Ascending aorta (tissue), 2 donors: Measurements from ENCODE around the gene CCDC188. TPM values are rescaled to one million over a fixed set of nuclear protein-coding genes. Genes with fewer than 3 reads are reported as not detected.

Experiments used
- DNase-seq, 2 donors: peaks; one replicate each; pipeline ENCODE4 v3.0.0-alpha.2; 2019; ENCODE audit warnings: low spot score in 2 of 2
- H3K27ac ChIP-seq, 2 donors: fragments of 200-600 bp; sonication (generic); one replicate each; pipeline ENCODE4 v1.5.1; 2016 to 2017; ENCODE audit warnings: mild to moderate bottlenecking in 1 of 2
- H3K27me3 ChIP-seq: fragments of 200-600 bp; sonication (generic); one replicate; pipeline ENCODE4 v1.5.1; 2017
- H3K36me3 ChIP-seq, 2 donors: fragments of 200-600 bp; sonication (generic); one replicate each; pipeline ENCODE4 v1.5.1; 2016
- H3K4me1 ChIP-seq, 2 donors: fragments of 200-600 bp; sonication (generic); one replicate each; pipeline ENCODE4 v1.5.1; 2016 to 2017; ENCODE audit warnings: mild to moderate bottlenecking in 1 of 2
- H3K4me3 ChIP-seq, 2 donors: fragments of 200-600 bp; sonication (generic); one replicate each; pipeline ENCODE4 v1.5.1; 2016 to 2017; ENCODE audit warnings: mild to moderate bottlenecking in 1 of 2
- H3K9me3 ChIP-seq, 2 donors: fragments of 200-600 bp; sonication (generic); one replicate each; pipeline ENCODE4 v1.5.1; 2016
- intact Hi-C: fragments of 100-400 bp; cut with DNase I; formaldehyde crosslinking; loops from one replicate; pipeline ENCODE4 v1.15.1; 2023
- total RNA-seq: library from RNA; depleted of rRNA; stranded (reverse); fragments of >200 nt; gene quantifications from one replicate; pipeline ENCODE4 v1.1.0, GENCODE V29; 2016
- TF ChIP-seq, protein P1 (sequence below), 3 experiments: fragments of 200-600 bp in 2 of 3; fragments of 450-650 bp in 1 of 3; sonication (generic) in 2 of 3; IDR thresholded peaks; one replicate each; pipeline ENCODE4 v1.5.1; 2016 to 2019; ENCODE audit warnings: antibody characterized with exemption in 3 of 3, mild to moderate bottlenecking in 1 of 3, moderate library complexity in 1 of 3

The CCDC188 gene
- total RNA-seq, 1 donor from 2014 or later: not detected

DNA sequence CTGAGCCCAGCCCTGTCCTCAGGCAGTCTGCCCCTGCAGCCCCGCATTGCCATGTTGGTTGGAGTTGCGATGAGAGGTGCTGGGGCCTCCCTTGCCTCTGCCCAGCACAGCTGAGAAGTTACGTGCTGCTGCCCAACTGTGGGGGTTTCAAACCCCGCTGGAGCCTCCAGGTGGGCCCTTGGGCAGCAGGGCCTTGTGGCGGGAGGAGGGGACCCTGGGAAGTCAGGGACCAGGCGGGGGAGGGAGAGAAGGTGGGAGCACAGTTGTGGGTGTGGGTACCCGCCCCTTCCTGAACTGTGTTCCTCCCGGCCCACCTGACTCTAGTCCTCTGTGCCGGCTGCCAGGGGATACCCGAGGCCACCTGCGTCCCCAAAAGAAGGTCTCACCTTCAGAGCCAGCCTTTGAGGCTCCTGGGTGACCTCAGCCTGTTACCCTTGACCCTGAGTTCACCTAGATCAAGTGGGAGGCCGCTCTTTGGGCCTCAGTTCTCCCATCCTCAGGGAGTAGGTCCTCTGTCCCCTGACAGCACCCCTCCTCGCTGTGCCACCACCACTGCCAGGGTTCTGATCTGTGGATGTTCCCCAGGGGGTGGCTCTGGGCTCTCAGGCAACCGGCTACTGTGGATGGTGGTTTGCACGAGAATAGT lies 7.7 kb upstream of the CCDC188 start:
- H3K4me1 ChIP-seq: no peaks in the 10 kb centered on the region
- TF ChIP-seq, protein P1, sequence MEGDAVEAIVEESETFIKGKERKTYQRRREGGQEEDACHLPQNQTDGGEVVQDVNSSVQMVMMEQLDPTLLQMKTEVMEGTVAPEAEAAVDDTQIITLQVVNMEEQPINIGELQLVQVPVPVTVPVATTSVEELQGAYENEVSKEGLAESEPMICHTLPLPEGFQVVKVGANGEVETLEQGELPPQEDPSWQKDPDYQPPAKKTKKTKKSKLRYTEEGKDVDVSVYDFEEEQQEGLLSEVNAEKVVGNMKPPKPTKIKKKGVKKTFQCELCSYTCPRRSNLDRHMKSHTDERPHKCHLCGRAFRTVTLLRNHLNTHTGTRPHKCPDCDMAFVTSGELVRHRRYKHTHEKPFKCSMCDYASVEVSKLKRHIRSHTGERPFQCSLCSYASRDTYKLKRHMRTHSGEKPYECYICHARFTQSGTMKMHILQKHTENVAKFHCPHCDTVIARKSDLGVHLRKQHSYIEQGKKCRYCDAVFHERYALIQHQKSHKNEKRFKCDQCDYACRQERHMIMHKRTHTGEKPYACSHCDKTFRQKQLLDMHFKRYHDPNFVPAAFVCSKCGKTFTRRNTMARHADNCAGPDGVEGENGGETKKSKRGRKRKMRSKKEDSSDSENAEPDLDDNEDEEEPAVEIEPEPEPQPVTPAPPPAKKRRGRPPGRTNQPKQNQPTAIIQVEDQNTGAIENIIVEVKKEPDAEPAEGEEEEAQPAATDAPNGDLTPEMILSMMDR (IDR thresholded peaks at IDR 0.05): no peak
- H3K36me3 ChIP-seq: no peaks in the 10 kb centered on the region
- H3K27me3 ChIP-seq: peaks cover 4% of the 10 kb centered on the region
- no peak for DNase-seq
- intact Hi-C loops: no loop called here
- no peak overlapping the region for H3K4me3 ChIP-seq
- no peak overlapping the region for H3K27ac ChIP-seq
- no peaks in the 10 kb centered on the region for H3K9me3 ChIP-seq

DNA sequence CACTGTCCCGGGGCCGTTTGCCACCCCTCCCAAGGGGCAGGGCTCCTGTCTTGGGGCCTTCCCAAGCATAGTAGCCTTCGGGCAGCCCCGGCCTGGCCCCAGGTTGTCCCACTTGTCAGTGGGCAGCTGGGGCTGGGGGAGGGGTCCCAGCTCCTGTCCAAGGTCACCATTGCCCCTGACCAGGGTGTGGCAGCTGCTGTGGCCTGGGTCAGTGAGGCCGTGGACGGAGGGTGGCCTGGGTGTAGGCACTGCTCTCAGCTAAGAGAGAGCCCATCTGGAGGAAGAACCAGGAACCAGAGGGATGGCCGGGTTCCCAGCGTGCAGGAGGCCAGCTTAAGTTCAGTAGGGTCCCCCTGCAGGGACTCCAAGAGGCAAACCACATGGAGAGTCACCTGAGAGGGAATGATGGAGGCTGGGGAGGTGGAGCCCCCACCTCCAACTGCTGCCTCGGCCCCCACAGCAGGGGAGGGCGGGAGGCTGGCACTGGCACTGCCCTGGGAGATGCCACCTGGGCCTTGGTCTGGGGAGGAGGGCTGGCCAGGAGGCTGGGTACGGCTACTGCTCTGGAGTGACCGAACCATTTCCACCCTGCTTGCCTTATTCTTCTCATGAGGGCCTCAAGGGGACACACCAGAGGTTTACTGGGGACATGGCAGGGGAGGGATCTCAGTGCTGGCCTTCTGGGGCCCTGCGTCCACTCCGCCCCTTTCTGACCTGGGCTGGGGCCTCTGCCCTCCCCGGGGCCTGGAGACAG lies 6.8 kb upstream of the CCDC188 start:
- intact Hi-C loops: loop anchor here (1.0 kb wide), 2 partner anchors 111 to 128 kb away; partner anchors contain the start of gene RTN4R
- no peaks in the 10 kb centered on the region for H3K9me3 ChIP-seq
- H3K36me3 ChIP-seq: no peaks in the 10 kb centered on the region
- H3K4me1 ChIP-seq: no peaks in the 10 kb centered on the region
- TF ChIP-seq, protein P1 (IDR thresholded peaks at IDR 0.05): no peak
- H3K27me3 ChIP-seq: peaks cover 4% of the 10 kb centered on the region
- no peak for DNase-seq
- no peak overlapping the region for H3K4me3 ChIP-seq
- H3K27ac ChIP-seq: no peak overlapping the region

DNA sequence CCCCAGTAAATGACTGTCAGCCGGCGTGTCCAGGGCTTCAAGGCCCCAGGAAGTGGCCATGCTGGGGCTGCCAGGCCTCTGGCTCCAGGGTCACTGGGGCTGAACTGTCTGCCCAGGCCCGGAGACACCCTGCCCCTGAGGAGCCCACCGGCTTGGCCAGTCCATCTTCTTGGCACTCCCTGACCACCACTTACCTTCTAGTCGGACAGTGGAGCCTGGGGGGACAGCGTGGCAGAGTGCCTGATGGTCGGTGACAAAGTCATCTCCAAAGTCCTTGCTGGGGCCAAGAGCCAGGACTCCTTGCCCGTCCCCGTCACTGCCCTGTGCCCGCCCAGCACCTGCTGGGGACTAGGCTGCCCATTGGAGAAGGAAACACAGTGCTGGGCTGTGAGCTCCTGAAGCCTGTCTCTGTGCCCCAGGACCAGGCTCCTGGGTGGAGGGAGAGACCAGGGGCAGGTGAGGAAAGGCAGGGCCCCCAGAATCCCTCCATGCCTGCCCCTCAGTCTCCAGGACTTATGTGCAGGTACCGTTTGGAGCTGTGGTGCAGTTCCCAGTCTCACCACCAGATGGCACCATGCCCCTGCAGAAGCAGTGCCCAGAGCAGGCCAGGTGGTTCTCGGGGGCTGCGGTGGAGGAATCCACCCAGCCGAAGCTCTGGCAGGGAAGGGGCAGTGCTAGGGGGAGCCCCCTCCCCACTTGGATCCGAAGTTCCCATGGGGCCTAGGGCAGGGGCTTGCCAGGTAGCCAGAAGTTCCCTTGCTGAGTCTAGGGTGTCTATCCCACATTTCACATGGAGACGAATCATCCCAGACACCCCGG lies 6.0 kb upstream of the CCDC188 start:
- Histone ChIP-seq H3K36me3 (no peaks in the 10 kb centered on the region), H3K4me3 (no peak overlapping the region), H3K4me1 (no peaks in the 10 kb centered on the region), H3K27ac (no peak overlapping the region), H3K27me3 (peaks cover 4% of the 10 kb centered on the region), H3K9me3 (no peaks in the 10 kb centered on the region)
- DNase-seq: peak; percentile 37 to 87
- TF ChIP-seq, protein P1 (IDR thresholded peaks at IDR 0.05): peak; percentile 98 to 100 (median 99)
- intact Hi-C loops: loop anchor here (1.0 kb wide), 2 partner anchors 111 to 128 kb away; partner anchors contain the start of gene RTN4R

DNA sequence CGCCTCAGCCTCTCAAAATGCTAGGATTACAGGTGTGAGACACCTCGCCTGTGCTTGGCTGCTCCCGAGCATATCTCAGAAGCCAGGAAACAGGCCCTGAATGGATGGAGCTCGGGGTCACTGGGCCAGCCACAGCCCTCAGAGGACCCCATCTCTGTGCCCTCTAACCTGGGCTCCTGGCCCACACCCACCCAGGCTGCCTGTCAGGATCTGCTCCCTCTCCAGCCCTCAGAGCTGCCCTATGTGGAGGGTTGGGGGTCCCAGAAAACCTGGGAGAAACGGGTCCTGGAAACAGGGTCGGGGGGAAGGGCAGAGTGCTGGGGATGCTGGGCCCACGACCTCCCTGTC lies 5.2 kb upstream of the CCDC188 start:
- no peak overlapping the region for H3K27ac ChIP-seq
- H3K27me3 ChIP-seq: peaks cover 4% of the 10 kb centered on the region
- TF ChIP-seq, protein P1 (IDR thresholded peaks at IDR 0.05): no peak
- no peak for DNase-seq
- H3K9me3 ChIP-seq: no peaks in the 10 kb centered on the region
- H3K4me1 ChIP-seq: no peaks in the 10 kb centered on the region
- no peak overlapping the region for H3K4me3 ChIP-seq
- intact Hi-C loops: no loop called here
- H3K36me3 ChIP-seq: no peaks in the 10 kb centered on the region

DNA sequence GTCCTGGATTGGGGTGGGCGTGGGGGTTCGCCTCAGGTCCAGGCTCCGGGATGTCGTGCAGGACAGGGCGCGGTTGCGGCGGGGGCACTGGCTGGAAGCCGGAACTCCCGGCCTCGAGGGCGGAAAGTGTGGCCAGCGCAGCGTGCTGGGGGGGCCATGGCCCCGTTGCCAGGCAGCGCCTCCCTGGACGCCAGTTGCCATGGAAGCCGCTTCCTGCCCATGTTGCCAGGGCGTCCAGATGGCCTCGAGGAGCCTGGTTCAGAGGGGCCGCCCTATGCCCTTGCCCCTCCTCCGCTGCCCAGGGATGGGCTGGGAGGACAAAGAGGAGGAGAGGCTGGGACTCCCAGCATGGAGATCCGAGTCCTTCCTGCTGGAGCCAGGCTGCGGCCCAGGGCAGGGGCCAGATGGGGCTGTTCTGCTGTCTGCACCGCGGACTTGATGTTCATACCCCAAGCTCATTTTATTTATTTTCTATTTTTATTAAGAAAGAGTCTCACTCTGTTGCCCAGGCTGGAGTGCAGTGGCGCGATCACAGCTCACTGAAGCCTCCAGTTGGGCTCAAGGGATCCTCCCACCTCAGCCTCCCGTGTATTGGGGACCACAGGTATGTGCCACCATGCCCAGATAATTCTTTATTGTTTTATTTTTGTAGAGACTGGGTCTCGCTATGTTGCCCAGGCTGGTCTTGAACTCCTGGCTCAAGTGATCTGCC lies 4.6 kb upstream of the CCDC188 start:
- H3K4me3 ChIP-seq: no peak overlapping the region
- no peaks in the 10 kb centered on the region for H3K36me3 ChIP-seq
- H3K27me3 ChIP-seq: peaks cover 4% of the 10 kb centered on the region
- DNase-seq: no peak
- TF ChIP-seq, protein P1 (IDR thresholded peaks at IDR 0.05): no peak
- H3K9me3 ChIP-seq: no peaks in the 10 kb centered on the region
- intact Hi-C loops: no loop called here
- H3K4me1 ChIP-seq: no peaks in the 10 kb centered on the region
- H3K27ac ChIP-seq: no peak overlapping the region
